ENCODE measurements around the gene ZNF266. TPM values are rescaled to one million over a fixed set of nuclear protein-coding genes. Genes with fewer than 3 reads are reported as not detected.

The ZNF266 gene
- total RNA-seq, 1 donor from 2014 or later = 40.5 TPM

Other genes with a start within 250 kb of the ZNF266 start
- gene OR7D4, start 216.0 kb downstream of the ZNF266 start, total RNA-seq = not detected
- not detected for gene OR7E24, start 184.6 kb downstream of the ZNF266 start, total RNA-seq
- 8.9 TPM for gene ZNF699, start 125.7 kb downstream of the ZNF266 start, total RNA-seq
- gene ZNF559, start 111.4 kb downstream of the ZNF266 start, total RNA-seq = 43.8 TPM
- 3.7 TPM for gene ZNF177, start 72.6 kb downstream of the ZNF266 start, total RNA-seq
- gene ZNF560, start 63.0 kb upstream of the ZNF266 start, total RNA-seq = not detected
- 20.5 TPM for gene ZNF426, start 103.1 kb upstream of the ZNF266 start, total RNA-seq
- 67.3 TPM for gene ZNF121, start 148.9 kb upstream of the ZNF266 start, total RNA-seq
- gene ZNF561, start 185.7 kb upstream of the ZNF266 start, total RNA-seq = 80.3 TPM
- gene ZNF562, start 239.5 kb upstream of the ZNF266 start, total RNA-seq = 85.7 TPM